ENCODE measurements around the gene BEND6. TPM values are rescaled to one million over a fixed set of nuclear protein-coding genes. Genes with fewer than 3 reads are reported as not detected.

BEND6 gene
- total and polyA plus RNA-seq, 7 experiments from 2014 or later: 0.15 TPM; not detected in 6

- Histone ChIP-seq H3K27me3 (ENCODE audit: control insufficient read depth in 2 of 2, insufficient read depth in 2 of 2, low read length in 2 of 2) (no peaks in the 10 kb centered on the region), H3K27ac (ENCODE audit: low read depth, low read length) (no peak overlapping the region), H3K36me3 (ENCODE audit: control insufficient read depth in 2 of 3, insufficient read depth in 3 of 3, low read length in 3 of 3) (no peaks in the 10 kb centered on the region), H3K9me3 (ENCODE audit: control insufficient read depth in 2 of 3, low read length in 3 of 3) (no peaks in the 10 kb centered on the region), H3K4me1 (ENCODE audit: control insufficient read depth in 2 of 2, insufficient read depth in 2 of 2, low read length in 2 of 2) (no peaks in the 10 kb centered on the region), H3K4me3 (ENCODE audit: low read length) (no peak overlapping the region)
- no peaks in the 10 kb centered on the region for H3K36me3 Mint-ChIP-seq
- CTCF ChIA-PET: interaction anchor here (1.1 to 1.3 kb wide), 3 partner anchors 86 to 299 kb away, joined by 3 to 6 read pairs (median 4); no protein-coding TSS in a partner anchor
- H3K27me3 Mint-ChIP-seq: peaks cover 0 to 19% (median 4%) of the 10 kb centered on the region in 5 donors
- no peaks in the 10 kb centered on the region for H3K4me1 Mint-ChIP-seq
- no peak overlapping the region for H3K27ac Mint-ChIP-seq
- intact Hi-C loops (cut with micrococcal nuclease): no loop called here
- no peaks in the 10 kb centered on the region for H3K9me3 Mint-ChIP-seq
- ATAC-seq: no peak
- no peak overlapping the region for H3K4me3 Mint-ChIP-seq
- no peak for DNase-seq
- POLR2A ChIA-PET: no interaction called here
These were observed 62.9 kb downstream of the BEND6 start for GRCh38 chr6:57017841-57018240.

GRCh38 chr6:57019434-57019833, 64.5 kb downstream of the BEND6 start:
- H3K27ac Mint-ChIP-seq: no peak overlapping the region
- CTCF ChIA-PET: interaction anchor here (2.9 kb wide), 1 partner anchor 115 kb away, joined by 9 read pairs; no protein-coding TSS in a partner anchor
- H3K9me3 ChIP-seq (ENCODE audit: control insufficient read depth in 2 of 3, low read length in 3 of 3): no peaks in the 10 kb centered on the region

GRCh38 chr6:57021086-57021720, 66.3 kb downstream of the BEND6 start:
- H3K27ac Mint-ChIP-seq: no peak overlapping the region
- Histone ChIP-seq H3K27ac (ENCODE audit: low read depth, low read length) (no peak overlapping the region), H3K27me3 (ENCODE audit: control insufficient read depth in 2 of 2, insufficient read depth in 2 of 2, low read length in 2 of 2) (no peaks in the 10 kb centered on the region), H3K4me1 (ENCODE audit: control insufficient read depth in 2 of 2, insufficient read depth in 2 of 2, low read length in 2 of 2) (no peaks in the 10 kb centered on the region), H3K9me3 (ENCODE audit: control insufficient read depth in 2 of 3, low read length in 3 of 3) (peaks cover 0 to 5% (median 0%) of the 10 kb centered on the region in 3 experiments), H3K4me3 (ENCODE audit: low read length) (no peak overlapping the region), H3K36me3 (ENCODE audit: control insufficient read depth in 2 of 3, insufficient read depth in 3 of 3, low read length in 3 of 3) (no peaks in the 10 kb centered on the region)
- ChIA-PET POLR2A (no interaction called here), CTCF (interaction anchor here (0.7 to 2.9 kb wide), 5 partner anchors 14 to 129 kb away, joined by 3 to 9 read pairs (median 4); no protein-coding TSS in a partner anchor)
- no peaks in the 10 kb centered on the region for H3K4me1 Mint-ChIP-seq
- DNase-seq (peak in 5 of 9 donors; percentile 7 to 35 (median 15)), ATAC-seq (peak; percentile 76)
- H3K9me3 Mint-ChIP-seq: peaks cover 9 to 27% (median 21%) of the 10 kb centered on the region in 11 donors
- peaks cover 4 to 30% (median 11%) of the 10 kb centered on the region in 5 donors for H3K27me3 Mint-ChIP-seq
- no peak overlapping the region for H3K4me3 Mint-ChIP-seq
- intact Hi-C loops (cut with micrococcal nuclease): loop anchor here (1.0 to 10.0 kb wide), 6 partner anchors 69 to 386 kb away; partner anchors contain the start of gene PRIM2 (in 1 of the 2)
- H3K36me3 Mint-ChIP-seq: peaks cover 5 to 15% (median 11%) of the 10 kb centered on the region in 5 donors

More at GRCh38 chr6:57019434-57019833, 64.5 kb downstream of the BEND6 start:
- Histone ChIP-seq H3K4me1 (ENCODE audit: control insufficient read depth in 2 of 2, insufficient read depth in 2 of 2, low read length in 2 of 2) (no peaks in the 10 kb centered on the region), H3K27ac (ENCODE audit: low read depth, low read length) (no peak overlapping the region), H3K36me3 (ENCODE audit: control insufficient read depth in 2 of 3, insufficient read depth in 3 of 3, low read length in 3 of 3) (no peaks in the 10 kb centered on the region), H3K4me3 (ENCODE audit: low read length) (no peak overlapping the region), H3K27me3 (ENCODE audit: control insufficient read depth in 2 of 2, insufficient read depth in 2 of 2, low read length in 2 of 2) (no peaks in the 10 kb centered on the region)
- no peaks in the 10 kb centered on the region for H3K4me1 Mint-ChIP-seq
- peaks cover under 1 to 10% (median 5%) of the 10 kb centered on the region in 11 donors for H3K9me3 Mint-ChIP-seq
- DNase-seq: no peak
- POLR2A ChIA-PET: no interaction called here
- ATAC-seq: no peak
- H3K27me3 Mint-ChIP-seq: peaks cover 0 to 21% (median 5%) of the 10 kb centered on the region in 5 donors
- intact Hi-C loops (cut with micrococcal nuclease): no loop called here
- H3K4me3 Mint-ChIP-seq: no peak overlapping the region
- peaks cover under 1 to 6% (median under 1%) of the 10 kb centered on the region in 5 donors for H3K36me3 Mint-ChIP-seq

- ChIA-PET CTCF (no interaction called here), POLR2A (no interaction called here)
- Mint-ChIP-seq H3K4me1 (no peaks in the 10 kb centered on the region), H3K36me3 (peaks cover 5 to 15% (median 11%) of the 10 kb centered on the region in 5 donors), H3K9me3 (peaks cover 9 to 29% (median 22%) of the 10 kb centered on the region in 11 donors), H3K27me3 (peaks cover 0 to 32% (median 20%) of the 10 kb centered on the region in 5 donors), H3K27ac (no peak overlapping the region), H3K4me3 (no peak overlapping the region)
- Histone ChIP-seq H3K36me3 (ENCODE audit: control insufficient read depth in 2 of 3, insufficient read depth in 3 of 3, low read length in 3 of 3) (no peaks in the 10 kb centered on the region), H3K9me3 (ENCODE audit: control insufficient read depth in 2 of 3, low read length in 3 of 3) (peaks cover 0 to 5% (median 0%) of the 10 kb centered on the region in 3 experiments), H3K4me3 (ENCODE audit: low read length) (no peak overlapping the region), H3K4me1 (ENCODE audit: control insufficient read depth in 2 of 2, insufficient read depth in 2 of 2, low read length in 2 of 2) (no peaks in the 10 kb centered on the region), H3K27ac (ENCODE audit: low read depth, low read length) (no peak overlapping the region), H3K27me3 (ENCODE audit: control insufficient read depth in 2 of 2, insufficient read depth in 2 of 2, low read length in 2 of 2) (no peaks in the 10 kb centered on the region)
- ATAC-seq (no peak), DNase-seq (no peak)
- intact Hi-C loops (cut with micrococcal nuclease): loop anchor here (5.0 to 10.0 kb wide), 2 partner anchors 72 to 390 kb away; no protein-coding TSS in a partner anchor
These were observed 69.4 kb downstream of the BEND6 start for GRCh38 chr6:57024321-57024720.

GRCh38 chr6:57024775-57025174, 69.9 kb downstream of the BEND6 start:
- H3K36me3 ChIP-seq (ENCODE audit: control insufficient read depth in 2 of 3, insufficient read depth in 3 of 3, low read length in 3 of 3): no peaks in the 10 kb centered on the region
- intact Hi-C loops (cut with micrococcal nuclease): loop anchor here (5.0 to 10.0 kb wide), 2 partner anchors 72 to 390 kb away; no protein-coding TSS in a partner anchor
- peaks cover 0 to 37% (median 20%) of the 10 kb centered on the region in 5 donors for H3K27me3 Mint-ChIP-seq
- H3K27ac Mint-ChIP-seq: no peak overlapping the region
- H3K4me1 Mint-ChIP-seq: no peaks in the 10 kb centered on the region
- H3K4me3 Mint-ChIP-seq: no peak overlapping the region
- H3K27ac ChIP-seq (ENCODE audit: low read depth, low read length): no peak overlapping the region
- ATAC-seq (no peak), DNase-seq (no peak)
- H3K36me3 Mint-ChIP-seq: peaks cover 5 to 15% (median 11%) of the 10 kb centered on the region in 5 donors
- H3K4me3 ChIP-seq (ENCODE audit: low read length): no peak overlapping the region
- H3K4me1 ChIP-seq (ENCODE audit: control insufficient read depth in 2 of 2, insufficient read depth in 2 of 2, low read length in 2 of 2): no peaks in the 10 kb centered on the region
- ChIA-PET POLR2A (no interaction called here), CTCF (no interaction called here)
- H3K9me3 Mint-ChIP-seq: peaks cover 9 to 29% (median 22%) of the 10 kb centered on the region in 11 donors
- peaks cover 0 to 5% (median 0%) of the 10 kb centered on the region in 3 experiments for H3K9me3 ChIP-seq (ENCODE audit: control insufficient read depth in 2 of 3, low read length in 3 of 3)
- no peaks in the 10 kb centered on the region for H3K27me3 ChIP-seq (ENCODE audit: control insufficient read depth in 2 of 2, insufficient read depth in 2 of 2, low read length in 2 of 2)

GRCh38 chr6:57026001-57026400, 71.1 kb downstream of the BEND6 start:
- peaks cover 9 to 29% (median 22%) of the 10 kb centered on the region in 11 donors for H3K9me3 Mint-ChIP-seq
- CTCF ChIA-PET: no interaction called here

More at GRCh38 chr6:57026001-57026400, 71.1 kb downstream of the BEND6 start:
- POLR2A ChIA-PET: no interaction called here
- Mint-ChIP-seq H3K27me3 (peaks cover 0 to 38% (median 20%) of the 10 kb centered on the region in 5 donors), H3K36me3 (peaks cover 5 to 15% (median 11%) of the 10 kb centered on the region in 5 donors), H3K27ac (no peak overlapping the region), H3K4me3 (no peak overlapping the region), H3K4me1 (no peaks in the 10 kb centered on the region)
- Histone ChIP-seq H3K9me3 (ENCODE audit: control insufficient read depth in 2 of 3, low read length in 3 of 3) (peaks cover 0 to 5% (median 0%) of the 10 kb centered on the region in 3 experiments), H3K36me3 (ENCODE audit: control insufficient read depth in 2 of 3, insufficient read depth in 3 of 3, low read length in 3 of 3) (no peaks in the 10 kb centered on the region), H3K4me3 (ENCODE audit: low read length) (no peak overlapping the region), H3K27me3 (ENCODE audit: control insufficient read depth in 2 of 2, insufficient read depth in 2 of 2, low read length in 2 of 2) (no peaks in the 10 kb centered on the region), H3K4me1 (ENCODE audit: control insufficient read depth in 2 of 2, insufficient read depth in 2 of 2, low read length in 2 of 2) (no peaks in the 10 kb centered on the region), H3K27ac (ENCODE audit: low read depth, low read length) (no peak overlapping the region)
- intact Hi-C loops (cut with micrococcal nuclease): loop anchor here in 1 of 2 donors (10.0 kb wide), 1 partner anchor 391 kb away; no protein-coding TSS in a partner anchor
- DNase-seq (no peak), ATAC-seq (no peak)

Measured in naive thymus-derived CD4-positive, alpha-beta T cell (primary cell).